Ishikawa (cell line): ENCODE measurements around the gene SPR.

Experiments used
- CEBPB ChIP-seq: IDR thresholded peaks from 2 replicates; pipeline ENCODE4 v1.6.1; 2012
- CREB1 ChIP-seq: IDR thresholded peaks from 2 replicates; pipeline ENCODE4 v1.6.1; 2012; ENCODE audit warnings: low read depth
- EGR1 ChIP-seq: IDR thresholded peaks from 2 replicates; pipeline ENCODE4 v1.6.1; 2012
- EP300 ChIP-seq: IDR thresholded peaks from 2 replicates; pipeline ENCODE4 v1.6.1; 2012; ENCODE audit warnings: borderline replicate concordance
- FOXM1 ChIP-seq: IDR thresholded peaks from 2 replicates; pipeline ENCODE4 v1.6.1; 2012; ENCODE audit warnings: low read depth, borderline replicate concordance
- NFIC ChIP-seq: IDR thresholded peaks from 2 replicates; pipeline ENCODE4 v1.6.1; 2012
- RAD21 ChIP-seq: IDR thresholded peaks from 2 replicates; pipeline ENCODE4 v1.6.1; 2012; ENCODE audit warnings: low read depth
- TAF1 ChIP-seq: IDR thresholded peaks from 2 replicates; pipeline ENCODE4 v1.6.1; 2012; ENCODE audit warnings: low read depth, mild to moderate bottlenecking
- TCF12 ChIP-seq: IDR thresholded peaks from 2 replicates; pipeline ENCODE4 v1.6.1; 2012; ENCODE audit warnings: low read depth
- TEAD4 ChIP-seq: IDR thresholded peaks from 2 replicates; pipeline ENCODE4 v1.6.1; 2012
- YY1 ChIP-seq: IDR thresholded peaks from 2 replicates; pipeline ENCODE4 v1.6.1; 2012; ENCODE audit warnings: low read depth
- ZBTB7A ChIP-seq: IDR thresholded peaks from 2 replicates; pipeline ENCODE4 v1.6.1; 2012; ENCODE audit warnings: low read depth
- TF ChIP-seq, protein P1 (sequence below): IDR thresholded peaks from 2 replicates; pipeline ENCODE4 v1.6.1; 2012
- TF ChIP-seq, protein P2 (sequence below): IDR thresholded peaks from 2 replicates; pipeline ENCODE4 v1.6.1; 2012
- TF ChIP-seq, protein P3 (sequence below): IDR thresholded peaks from 2 replicates; pipeline ENCODE4 v1.6.1; 2012; ENCODE audit warnings: low read depth, mild to moderate bottlenecking

SPR gene

DNA sequence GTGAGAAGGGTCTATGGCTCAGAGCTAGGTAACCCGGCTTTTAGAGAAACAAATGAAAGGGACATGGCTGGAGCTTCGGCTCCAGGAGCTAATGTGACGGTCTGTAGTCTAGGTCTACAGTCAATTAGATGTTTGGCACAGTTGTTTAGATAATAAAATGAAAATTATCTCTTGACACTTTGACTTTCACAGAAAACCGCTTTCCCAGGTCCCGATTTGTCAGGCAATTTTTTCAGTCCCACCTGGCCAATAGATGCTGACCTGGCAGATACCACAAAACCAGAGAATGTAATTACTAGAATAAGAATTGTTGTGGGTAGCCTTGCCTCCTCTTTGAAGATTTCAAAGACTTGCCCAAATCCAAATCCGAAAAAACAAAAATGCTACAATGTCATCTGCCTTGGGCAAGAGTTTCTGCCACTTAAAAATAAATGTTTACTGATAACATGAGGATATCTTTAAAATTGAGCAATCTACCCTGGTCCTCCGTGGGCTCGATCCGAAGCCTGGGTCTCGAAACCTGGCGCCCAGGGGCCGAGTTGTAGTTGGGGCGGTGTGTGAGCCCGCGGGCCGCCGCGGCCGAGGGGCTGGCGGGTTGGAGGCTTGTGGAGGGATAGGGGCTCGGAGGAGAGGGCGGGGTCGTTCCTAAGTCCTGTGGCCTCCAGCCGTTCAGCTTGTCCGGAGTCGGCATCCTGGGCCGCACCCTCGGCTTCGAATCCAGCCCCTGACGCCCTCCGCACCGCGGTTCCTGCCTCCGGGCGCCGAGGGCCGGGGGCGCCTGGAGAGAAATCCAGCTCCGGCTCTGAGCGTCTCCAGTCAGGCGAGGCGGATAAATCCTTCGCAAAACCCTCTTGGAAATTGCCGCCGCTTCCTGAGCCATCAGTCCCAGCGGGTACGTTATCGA is 32.5 kb downstream of the SPR start:
- TF ChIP-seq, protein P1, sequence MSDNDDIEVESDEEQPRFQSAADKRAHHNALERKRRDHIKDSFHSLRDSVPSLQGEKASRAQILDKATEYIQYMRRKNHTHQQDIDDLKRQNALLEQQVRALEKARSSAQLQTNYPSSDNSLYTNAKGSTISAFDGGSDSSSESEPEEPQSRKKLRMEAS = no peak
- TF ChIP-seq ZBTB7A (no peak), TCF12 (no peak), FOXM1 (no peak), RAD21 (no peak), TAF1 (no peak), NFIC (no peak), CEBPB (no peak), CREB1 (no peak), EGR1 (no peak), TEAD4 (no peak), EP300 (no peak)
- TF ChIP-seq, protein P2, sequence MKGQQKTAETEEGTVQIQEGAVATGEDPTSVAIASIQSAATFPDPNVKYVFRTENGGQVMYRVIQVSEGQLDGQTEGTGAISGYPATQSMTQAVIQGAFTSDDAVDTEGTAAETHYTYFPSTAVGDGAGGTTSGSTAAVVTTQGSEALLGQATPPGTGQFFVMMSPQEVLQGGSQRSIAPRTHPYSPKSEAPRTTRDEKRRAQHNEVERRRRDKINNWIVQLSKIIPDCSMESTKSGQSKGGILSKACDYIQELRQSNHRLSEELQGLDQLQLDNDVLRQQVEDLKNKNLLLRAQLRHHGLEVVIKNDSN = no peak
- TF ChIP-seq, protein P3, sequence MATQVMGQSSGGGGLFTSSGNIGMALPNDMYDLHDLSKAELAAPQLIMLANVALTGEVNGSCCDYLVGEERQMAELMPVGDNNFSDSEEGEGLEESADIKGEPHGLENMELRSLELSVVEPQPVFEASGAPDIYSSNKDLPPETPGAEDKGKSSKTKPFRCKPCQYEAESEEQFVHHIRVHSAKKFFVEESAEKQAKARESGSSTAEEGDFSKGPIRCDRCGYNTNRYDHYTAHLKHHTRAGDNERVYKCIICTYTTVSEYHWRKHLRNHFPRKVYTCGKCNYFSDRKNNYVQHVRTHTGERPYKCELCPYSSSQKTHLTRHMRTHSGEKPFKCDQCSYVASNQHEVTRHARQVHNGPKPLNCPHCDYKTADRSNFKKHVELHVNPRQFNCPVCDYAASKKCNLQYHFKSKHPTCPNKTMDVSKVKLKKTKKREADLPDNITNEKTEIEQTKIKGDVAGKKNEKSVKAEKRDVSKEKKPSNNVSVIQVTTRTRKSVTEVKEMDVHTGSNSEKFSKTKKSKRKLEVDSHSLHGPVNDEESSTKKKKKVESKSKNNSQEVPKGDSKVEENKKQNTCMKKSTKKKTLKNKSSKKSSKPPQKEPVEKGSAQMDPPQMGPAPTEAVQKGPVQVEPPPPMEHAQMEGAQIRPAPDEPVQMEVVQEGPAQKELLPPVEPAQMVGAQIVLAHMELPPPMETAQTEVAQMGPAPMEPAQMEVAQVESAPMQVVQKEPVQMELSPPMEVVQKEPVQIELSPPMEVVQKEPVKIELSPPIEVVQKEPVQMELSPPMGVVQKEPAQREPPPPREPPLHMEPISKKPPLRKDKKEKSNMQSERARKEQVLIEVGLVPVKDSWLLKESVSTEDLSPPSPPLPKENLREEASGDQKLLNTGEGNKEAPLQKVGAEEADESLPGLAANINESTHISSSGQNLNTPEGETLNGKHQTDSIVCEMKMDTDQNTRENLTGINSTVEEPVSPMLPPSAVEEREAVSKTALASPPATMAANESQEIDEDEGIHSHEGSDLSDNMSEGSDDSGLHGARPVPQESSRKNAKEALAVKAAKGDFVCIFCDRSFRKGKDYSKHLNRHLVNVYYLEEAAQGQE = no peak

DNA sequence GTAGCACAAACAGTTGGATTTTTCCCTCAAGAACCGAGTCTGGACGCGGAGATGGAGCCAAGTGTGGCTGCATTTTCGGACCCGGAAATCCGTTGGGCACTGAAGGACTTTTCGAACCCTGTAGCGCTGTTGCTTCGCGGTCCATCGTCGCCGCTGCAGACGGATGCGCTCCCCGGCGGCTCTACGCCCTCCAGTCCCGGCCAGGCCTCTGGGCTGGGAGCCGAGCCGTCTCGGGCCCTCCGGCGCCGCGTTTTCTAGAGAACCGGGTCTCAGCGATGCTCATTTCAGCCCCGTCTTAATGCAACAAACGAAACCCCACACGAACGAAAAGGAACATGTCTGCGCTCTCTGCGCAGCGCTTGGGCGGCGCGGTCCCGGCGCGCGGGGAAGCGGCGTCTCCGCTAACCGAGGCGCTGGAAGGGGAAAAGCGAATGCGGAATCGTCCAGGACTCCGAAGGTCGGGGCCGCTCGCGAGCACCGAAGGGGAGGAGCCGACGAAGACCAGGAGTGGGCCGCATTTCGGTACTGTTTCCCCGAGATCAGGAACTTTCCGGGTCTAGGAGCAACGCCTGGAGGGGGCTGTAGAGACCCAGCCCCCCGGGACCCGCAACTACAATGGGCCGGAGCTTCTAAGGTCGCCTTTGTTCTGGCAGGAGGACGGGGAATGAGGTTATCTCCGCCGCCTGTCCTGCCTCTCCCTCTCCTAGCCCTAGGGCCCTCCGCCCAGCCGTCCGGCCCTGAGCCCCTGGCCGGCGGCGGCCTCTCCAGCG is 33.3 kb downstream of the SPR start:
- TF ChIP-seq CEBPB = no peak
- no peak for TF ChIP-seq CREB1
- TF ChIP-seq EP300 = no peak
- TF ChIP-seq YY1 = no peak
- TF ChIP-seq TEAD4 = no peak
- TF ChIP-seq TAF1 = no peak
- TF ChIP-seq, protein P3 = no peak
- TF ChIP-seq, protein P2 = no peak
- TF ChIP-seq ZBTB7A = no peak
- TF ChIP-seq RAD21 = no peak

DNA sequence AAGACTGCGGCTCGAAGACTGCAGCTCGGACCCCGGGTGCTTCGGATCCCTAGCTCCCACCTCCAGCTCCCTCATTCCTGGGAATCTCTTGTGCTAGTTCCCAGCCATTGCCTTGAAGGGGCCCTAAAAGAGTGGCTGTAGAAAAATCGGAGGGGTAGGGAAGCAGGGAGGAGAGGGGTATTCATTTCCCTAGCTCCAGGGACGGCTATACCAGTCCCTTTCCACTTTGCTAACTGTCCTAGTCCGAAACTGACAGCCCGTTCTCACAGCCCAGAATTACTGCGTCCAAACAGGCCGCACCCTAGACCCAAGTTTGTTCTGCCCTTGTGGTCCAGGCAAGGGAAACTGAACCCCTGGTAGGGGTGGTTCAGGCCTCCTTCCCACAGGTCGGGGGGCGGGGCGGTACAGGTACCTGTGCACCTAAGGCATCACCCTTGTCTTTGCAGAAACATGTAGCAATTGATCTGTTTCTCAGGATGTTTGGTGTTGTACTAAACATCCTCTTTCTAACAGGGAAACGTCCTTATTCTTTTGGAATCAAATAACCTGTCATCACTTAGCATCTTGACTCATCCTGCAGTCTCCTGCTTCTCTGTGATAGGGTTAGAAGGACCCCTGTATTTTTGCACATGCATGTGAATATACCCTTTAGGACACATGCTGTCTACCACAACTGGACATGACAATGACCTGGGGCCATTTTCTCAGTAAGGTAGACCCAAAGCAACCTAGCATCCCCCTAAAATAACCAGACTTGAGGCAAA is 34.1 kb downstream of the SPR start:
- TF ChIP-seq EP300 (no peak), TAF1 (no peak), EGR1 (no peak), NFIC (no peak), CEBPB (no peak), TCF12 (no peak), TEAD4 (no peak), FOXM1 (no peak), ZBTB7A (no peak), RAD21 (no peak), CREB1 (no peak), YY1 (no peak)
- TF ChIP-seq, protein P2 = no peak
- TF ChIP-seq, protein P1 = no peak
- TF ChIP-seq, protein P3 = no peak
